HUES6 (cell line): ENCODE measurements around the gene CPN1.

ENCODE experiments used
- H3K27ac ChIP-seq: 2 replicates; pipeline ENCODE4 v1.7.0; 2013; ENCODE audit warnings: low read depth, mild to moderate bottlenecking, low read length, inconsistent platforms
- H3K27me3 ChIP-seq: 2 replicates; pipeline ENCODE4 v1.6.1; 2013; ENCODE audit warnings: low read length; ENCODE audit not compliant: control insufficient read depth, insufficient read depth
- H3K36me3 ChIP-seq: 2 replicates; pipeline ENCODE4 v1.6.1; 2013; ENCODE audit warnings: low read length; ENCODE audit not compliant: control insufficient read depth, insufficient read depth
- H3K4me1 ChIP-seq: 2 replicates; pipeline ENCODE4 v1.6.1; 2013; ENCODE audit warnings: low read length; ENCODE audit not compliant: control insufficient read depth, insufficient read depth
- H3K4me3 ChIP-seq: 2 replicates; pipeline ENCODE4 v1.5.1; 2013; ENCODE audit warnings: low read depth, low read length
- H3K9ac ChIP-seq: one replicate; pipeline ENCODE4 v1.6.1; 2013; ENCODE audit warnings: mild to moderate bottlenecking, low read length
- H3K9me3 ChIP-seq: 2 replicates; pipeline ENCODE4 v1.6.1; 2013; ENCODE audit warnings: low read depth, low read length; ENCODE audit not compliant: control insufficient read depth, insufficient read depth

Gene CPN1

DNA sequence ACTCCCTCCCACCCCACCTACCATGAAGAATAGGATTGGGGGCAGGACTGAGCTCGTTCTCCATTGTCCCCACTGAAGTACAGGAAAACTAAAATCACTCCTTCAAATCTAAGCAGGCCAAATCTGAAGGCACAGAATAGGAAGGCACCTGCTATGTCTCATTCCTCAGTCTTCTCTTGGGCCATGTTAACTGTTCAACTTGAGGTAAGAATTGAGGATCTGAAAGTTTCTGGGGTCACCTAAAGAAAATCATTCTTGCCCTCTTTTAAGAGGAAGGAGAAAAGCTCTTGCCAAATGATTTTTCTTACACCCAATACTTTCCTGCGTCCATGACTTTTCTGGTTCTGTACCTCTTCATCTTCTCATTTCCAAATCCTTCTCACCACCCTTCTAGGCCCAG is 4.9 kb downstream of the CPN1 start:
- H3K27me3 ChIP-seq: no peaks in the 10 kb centered on the region; the same call in 1 of the 2 replicates
- no peaks in the 10 kb centered on the region for H3K36me3 ChIP-seq
- no peak overlapping the region for H3K27ac ChIP-seq
- H3K9ac ChIP-seq: no peak overlapping the region
- no peak overlapping the region for H3K4me3 ChIP-seq
- no peaks in the 10 kb centered on the region for H3K4me1 ChIP-seq
- H3K9me3 ChIP-seq: no peaks in the 10 kb centered on the region

DNA sequence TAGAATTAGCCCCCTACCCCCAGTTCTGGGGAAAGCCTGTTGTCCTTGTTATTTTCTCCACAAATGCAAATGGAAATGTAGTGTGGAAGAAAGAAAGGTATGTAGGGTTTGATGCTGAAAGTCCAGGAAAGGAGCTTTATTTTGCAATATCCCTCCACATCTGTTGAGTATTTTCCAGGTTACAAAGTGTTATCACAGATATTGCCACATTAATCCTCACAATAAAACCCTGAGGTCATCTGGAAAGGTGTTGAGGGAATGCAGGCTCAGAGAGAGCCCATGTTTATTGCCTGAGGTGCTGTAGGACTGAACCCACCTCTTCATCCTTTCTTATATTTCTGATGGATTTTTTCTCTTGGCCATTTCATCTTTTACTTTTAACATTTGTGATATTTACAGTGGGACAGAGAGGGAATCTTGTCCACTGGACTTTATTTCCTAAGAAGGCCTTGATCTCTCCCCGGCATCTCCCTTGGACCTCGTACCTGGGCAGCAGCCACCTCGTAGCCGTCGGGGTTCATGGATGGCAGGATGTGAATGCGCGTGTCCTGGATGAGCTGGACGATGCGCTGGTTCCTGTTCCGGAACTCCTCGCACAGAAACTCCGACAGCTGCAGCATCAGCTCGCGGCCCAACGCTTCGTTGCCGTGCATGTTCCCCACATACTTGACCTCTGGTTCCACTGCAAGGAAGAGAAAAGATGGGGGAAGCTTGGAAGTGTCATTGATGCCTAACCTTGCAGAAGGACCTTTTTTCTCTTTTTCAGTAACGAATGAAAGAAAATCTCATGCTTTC is 6.0 kb downstream of the CPN1 start:
- Histone ChIP-seq H3K27ac (no peak overlapping the region), H3K9ac (no peak overlapping the region), H3K4me3 (no peak overlapping the region), H3K36me3 (no peaks in the 10 kb centered on the region), H3K4me1 (no peaks in the 10 kb centered on the region), H3K9me3 (no peaks in the 10 kb centered on the region), H3K27me3 (no peaks in the 10 kb centered on the region; the same call in 1 of the 2 replicates)

DNA sequence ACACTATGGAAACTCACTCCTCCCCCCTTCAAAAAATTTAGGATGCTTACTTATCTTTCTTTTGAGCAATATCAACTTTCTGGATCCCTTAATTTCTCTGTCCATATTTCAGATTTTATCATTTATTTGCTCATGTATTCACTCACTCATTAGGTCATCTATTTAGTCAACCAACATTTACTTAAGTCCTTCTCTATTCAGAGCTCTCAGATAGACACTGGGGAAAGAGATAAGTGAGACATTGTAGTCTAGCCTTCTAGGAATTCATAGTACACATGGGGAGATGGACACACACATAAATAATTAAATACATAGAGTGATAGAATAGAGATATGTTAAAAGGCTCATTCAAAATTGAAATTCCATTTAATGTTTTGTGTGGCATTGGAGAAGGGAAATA is 9.2 kb downstream of the CPN1 start:
- H3K27ac ChIP-seq: no peak overlapping the region
- no peak overlapping the region for H3K4me3 ChIP-seq
- H3K9ac ChIP-seq: no peak overlapping the region
- no peaks in the 10 kb centered on the region for H3K27me3 ChIP-seq
- H3K36me3 ChIP-seq: no peaks in the 10 kb centered on the region
- no peaks in the 10 kb centered on the region for H3K9me3 ChIP-seq
- H3K4me1 ChIP-seq: no peaks in the 10 kb centered on the region

DNA sequence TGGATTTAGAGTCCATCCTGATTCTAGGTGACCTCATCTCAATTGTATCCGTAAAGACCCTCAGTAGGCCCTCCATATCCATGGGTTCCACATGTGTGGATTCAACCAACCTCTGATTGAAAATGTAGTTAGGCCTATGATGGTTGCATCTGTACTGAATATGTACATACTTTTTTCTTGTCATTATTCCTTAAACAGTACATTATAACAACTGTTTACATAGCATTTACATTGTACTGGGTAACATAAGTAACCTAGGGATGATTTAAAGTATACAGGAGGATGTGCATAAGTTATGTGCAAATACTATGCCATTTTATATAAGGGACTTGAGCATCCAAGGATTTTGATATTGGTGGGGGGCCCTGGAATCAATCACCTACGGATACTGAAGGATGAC is 10.1 kb downstream of the CPN1 start:
- Histone ChIP-seq H3K36me3 (no peaks in the 10 kb centered on the region), H3K27ac (no peak overlapping the region), H3K4me3 (no peak overlapping the region), H3K4me1 (no peaks in the 10 kb centered on the region), H3K9ac (no peak overlapping the region), H3K27me3 (no peaks in the 10 kb centered on the region), H3K9me3 (no peaks in the 10 kb centered on the region)

DNA sequence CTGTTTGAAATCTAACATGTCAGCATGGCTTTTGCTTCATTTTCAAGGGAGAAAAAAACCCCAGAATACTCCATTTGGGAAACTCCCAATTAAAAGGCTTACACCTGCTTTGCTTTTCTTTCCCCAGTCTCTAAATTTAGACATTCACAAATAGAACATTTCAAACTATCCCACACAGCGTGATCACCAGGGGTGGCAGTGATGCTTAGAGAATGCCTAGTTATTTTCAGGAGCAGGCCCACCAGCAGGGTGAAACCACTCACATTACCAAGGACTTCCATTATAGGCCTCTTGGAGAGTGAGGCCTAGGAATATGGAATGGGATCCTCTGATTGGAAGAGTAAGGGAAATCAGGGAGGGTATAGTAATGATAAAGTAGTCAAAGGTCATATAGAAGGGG is 14.2 kb downstream of the CPN1 start:
- Histone ChIP-seq H3K27me3 (no peaks in the 10 kb centered on the region), H3K36me3 (no peaks in the 10 kb centered on the region), H3K4me1 (no peaks in the 10 kb centered on the region), H3K9me3 (no peaks in the 10 kb centered on the region), H3K27ac (no peak overlapping the region), H3K4me3 (no peak overlapping the region), H3K9ac (no peak overlapping the region)

DNA sequence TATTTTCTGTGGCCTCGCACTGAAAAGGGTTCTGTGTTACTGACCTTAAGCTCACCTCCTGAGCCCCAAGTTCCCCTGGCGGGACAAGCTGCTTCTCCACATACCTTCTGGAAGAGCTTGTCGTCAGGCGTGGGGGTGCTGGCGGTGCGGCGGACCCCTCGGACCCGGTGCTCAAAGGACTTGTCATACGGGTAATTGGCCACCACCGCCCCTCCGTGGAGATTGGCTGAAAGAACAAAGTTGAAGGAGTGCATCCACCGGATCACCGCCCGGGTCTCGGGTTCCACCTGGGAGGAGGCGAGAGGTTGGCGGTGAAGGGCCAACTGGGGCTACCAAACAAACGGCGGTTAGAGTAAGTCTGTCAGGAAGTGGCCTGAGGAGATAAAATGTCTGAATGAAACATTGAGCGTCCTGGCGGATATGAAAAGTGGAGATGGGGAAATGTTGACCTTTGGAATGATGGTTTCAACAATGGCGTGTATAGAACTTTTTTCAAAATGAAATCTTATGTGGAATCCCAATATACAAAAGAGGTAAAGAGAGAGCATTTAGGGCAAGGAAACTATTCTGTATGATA is 16.5 kb downstream of the CPN1 start:
- H3K4me3 ChIP-seq: no peak overlapping the region
- no peaks in the 10 kb centered on the region for H3K27me3 ChIP-seq
- no peaks in the 10 kb centered on the region for H3K36me3 ChIP-seq
- H3K27ac ChIP-seq: no peak overlapping the region
- H3K4me1 ChIP-seq: no peaks in the 10 kb centered on the region
- no peaks in the 10 kb centered on the region for H3K9me3 ChIP-seq
- H3K9ac ChIP-seq: no peak overlapping the region

DNA sequence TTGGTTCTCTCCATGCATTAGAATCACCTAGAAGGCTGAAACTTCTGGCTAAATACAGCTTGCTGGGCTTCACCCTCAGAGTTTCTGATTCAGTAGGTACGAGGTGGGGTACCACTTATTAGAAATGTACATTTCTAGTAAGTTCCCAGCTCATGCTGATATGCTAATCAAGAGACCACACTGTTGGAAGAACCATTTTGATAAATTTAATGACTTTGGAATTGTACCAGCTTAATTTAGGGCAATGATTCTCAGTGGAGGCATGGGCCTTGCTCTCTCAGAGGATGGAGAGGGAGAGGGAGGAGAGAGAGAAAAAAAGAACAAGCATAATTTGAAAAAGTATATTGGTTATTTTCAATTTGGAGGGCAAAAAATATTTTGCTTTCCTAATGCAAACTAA is 20.3 kb downstream of the CPN1 start:
- Histone ChIP-seq H3K9ac (no peak overlapping the region), H3K27me3 (no peaks in the 10 kb centered on the region), H3K27ac (no peak overlapping the region), H3K4me3 (no peak overlapping the region), H3K4me1 (no peaks in the 10 kb centered on the region), H3K36me3 (no peaks in the 10 kb centered on the region), H3K9me3 (0 out of 2 replicates have a peak, but pooled peaks cover 3% of the 10 kb centered on the region)

DNA sequence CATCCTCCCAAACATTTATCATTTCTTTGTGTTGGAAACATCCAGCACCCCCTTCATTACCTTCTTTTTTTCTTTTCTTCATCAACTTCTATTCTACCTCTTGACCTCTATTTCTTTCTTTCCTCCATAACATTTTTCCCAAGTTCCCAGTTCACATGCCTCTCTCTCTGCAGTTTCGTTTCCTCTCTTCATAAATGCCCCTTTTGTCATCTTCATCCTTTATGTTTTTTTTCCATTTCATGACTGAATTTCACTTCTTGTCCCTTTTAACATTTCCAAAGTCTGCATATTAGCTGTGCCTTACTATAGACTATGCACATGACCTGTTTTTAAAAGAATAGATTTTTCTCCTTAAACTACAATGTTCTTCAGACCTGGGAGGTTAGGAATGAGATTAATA is 23.7 kb downstream of the CPN1 start:
- Histone ChIP-seq H3K4me3 (no peak overlapping the region), H3K36me3 (no peaks in the 10 kb centered on the region), H3K4me1 (peaks cover 10% of the 10 kb centered on the region; the same call in 1 of the 2 replicates), H3K27ac (no peak overlapping the region), H3K9me3 (peaks cover 11% of the 10 kb centered on the region; the same call in 1 of the 2 replicates), H3K27me3 (no peaks in the 10 kb centered on the region), H3K9ac (no peak overlapping the region)

DNA sequence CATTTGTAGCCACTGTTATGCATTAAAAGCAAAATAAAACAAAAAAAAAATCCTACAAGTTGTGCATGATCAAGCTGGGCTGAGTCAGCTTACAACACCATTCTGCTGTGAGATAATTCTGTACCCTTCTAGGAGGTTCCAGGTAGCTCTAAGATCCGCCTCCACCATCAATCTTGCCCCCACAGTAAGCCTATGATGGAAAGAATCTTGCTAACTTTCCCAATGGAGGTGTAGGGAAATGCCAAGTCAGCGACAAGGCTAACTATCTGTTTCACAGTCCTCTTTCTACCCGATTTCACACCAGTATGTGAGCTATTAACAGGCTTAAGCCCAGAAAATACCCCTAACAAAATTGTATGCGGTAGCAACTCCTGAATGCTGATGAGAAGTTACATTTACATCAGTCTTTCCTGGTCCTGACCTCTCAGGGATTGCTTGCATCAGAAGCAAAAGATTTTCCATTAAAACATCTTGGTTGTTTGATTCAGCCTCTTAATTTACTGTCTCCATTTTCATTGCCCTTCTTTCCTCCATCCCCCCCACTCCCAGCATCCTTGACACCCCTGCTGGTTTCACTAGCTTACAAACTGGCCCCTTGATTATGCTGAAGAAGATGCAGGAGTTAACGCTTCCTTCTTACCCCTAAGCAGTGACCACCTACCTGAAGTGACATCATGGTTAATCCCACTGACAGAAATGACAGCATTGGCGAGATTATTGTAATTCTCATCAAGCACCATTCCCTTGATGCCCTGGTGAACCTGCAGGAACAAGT is 27.8 kb downstream of the CPN1 start:
- H3K9me3 ChIP-seq: peaks cover 11% of the 10 kb centered on the region; the same call in 1 of the 2 replicates
- no peaks in the 10 kb centered on the region for H3K27me3 ChIP-seq
- no peak overlapping the region for H3K9ac ChIP-seq
- no peak overlapping the region for H3K27ac ChIP-seq
- no peaks in the 10 kb centered on the region for H3K36me3 ChIP-seq
- no peak overlapping the region for H3K4me3 ChIP-seq
- H3K4me1 ChIP-seq: peaks cover 10% of the 10 kb centered on the region; the same call in 1 of the 2 replicates

DNA sequence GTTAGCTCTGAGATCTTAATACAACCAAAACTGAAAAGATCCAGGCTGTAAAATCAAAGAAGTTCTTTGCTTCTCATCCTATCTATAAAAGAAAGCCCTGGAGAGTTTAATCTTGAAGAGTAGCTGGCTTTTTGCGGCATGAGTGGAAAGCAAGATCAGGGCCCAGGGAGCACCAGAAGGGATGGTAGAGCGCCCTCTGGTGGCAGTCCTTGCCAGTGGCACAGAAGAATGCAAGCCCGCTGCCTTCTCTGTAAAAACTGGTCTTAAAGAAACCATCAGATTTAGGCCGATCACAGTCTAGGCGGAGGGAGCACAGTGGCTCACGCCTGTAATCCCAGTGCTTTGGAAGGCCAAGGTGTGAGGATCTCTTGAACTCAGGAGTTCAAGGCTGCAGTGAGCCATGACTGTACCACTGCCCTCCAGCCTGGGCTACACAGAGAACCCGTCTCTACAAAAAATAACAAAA is 35.6 kb downstream of the CPN1 start:
- Histone ChIP-seq H3K9ac (no peak overlapping the region), H3K4me3 (no peak overlapping the region), H3K9me3 (no peaks in the 10 kb centered on the region), H3K27me3 (no peaks in the 10 kb centered on the region), H3K4me1 (peaks cover 23% of the 10 kb centered on the region), H3K36me3 (no peaks in the 10 kb centered on the region), H3K27ac (no peak overlapping the region)

DNA sequence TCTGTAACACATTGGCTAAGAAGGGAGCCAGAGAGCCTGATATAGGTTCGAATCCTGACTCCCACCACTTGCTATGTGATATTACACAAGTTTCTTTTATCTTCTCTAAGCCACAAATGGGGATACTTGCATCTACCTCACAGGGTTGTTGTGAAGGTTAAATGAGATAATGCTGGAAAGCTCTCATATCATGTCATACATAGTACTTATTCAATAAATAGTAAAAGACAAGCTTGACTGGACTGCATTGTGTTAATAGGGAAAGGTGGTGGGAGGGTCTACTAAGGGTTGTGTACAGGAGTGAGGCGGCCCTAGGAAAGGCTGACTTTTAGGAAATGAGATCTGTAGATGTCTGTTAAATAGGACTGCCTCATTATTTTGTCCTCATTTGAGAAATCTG is 36.1 kb downstream of the CPN1 start:
- Histone ChIP-seq H3K4me3 (no peak overlapping the region), H3K36me3 (no peaks in the 10 kb centered on the region), H3K9ac (no peak overlapping the region), H3K4me1 (peaks cover 23% of the 10 kb centered on the region), H3K9me3 (no peaks in the 10 kb centered on the region), H3K27me3 (no peaks in the 10 kb centered on the region), H3K27ac (no peak overlapping the region)
